HG03575 (cell line): ENCODE results near the gene GADD45A.
"Not testable (repeated sequence)": the region's sequence is repeated elsewhere in the genome, so short reads cannot be mapped to it uniquely, and the experiment has no call there.

Experiments
- ATAC-seq: cut with Tn5 transposase; IDR thresholded peaks from one replicate; pipeline ENCODE4 v1.9.1; 2021; ENCODE audit not compliant: unreplicated experiment, insufficient number of reproducible peaks, low FRiP score; ENCODE audit errors: extremely low read depth

GADD45A gene, protein sequence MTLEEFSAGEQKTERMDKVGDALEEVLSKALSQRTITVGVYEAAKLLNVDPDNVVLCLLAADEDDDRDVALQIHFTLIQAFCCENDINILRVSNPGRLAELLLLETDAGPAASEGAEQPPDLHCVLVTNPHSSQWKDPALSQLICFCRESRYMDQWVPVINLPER

GRCh38 chr1:67685067-67685557 lies at the start of gene GADD45A:
GADD45A (plus strand) TSS chr1:67685201; CDS start chr1:67685495, 294 bp downstream.
- peak; percentile 92 for ATAC-seq

GRCh38 chr1:67636146-67636545 lies 48.9 kb upstream of the GADD45A start:
- ATAC-seq = no peak

- no peak for ATAC-seq
Measured at GRCh38 chr1:67639361-67639760, 45.6 kb upstream of the GADD45A start.

GRCh38 chr1:67642629-67643028 lies 42.4 kb upstream of the GADD45A start:
- ATAC-seq = no peak

DNA sequence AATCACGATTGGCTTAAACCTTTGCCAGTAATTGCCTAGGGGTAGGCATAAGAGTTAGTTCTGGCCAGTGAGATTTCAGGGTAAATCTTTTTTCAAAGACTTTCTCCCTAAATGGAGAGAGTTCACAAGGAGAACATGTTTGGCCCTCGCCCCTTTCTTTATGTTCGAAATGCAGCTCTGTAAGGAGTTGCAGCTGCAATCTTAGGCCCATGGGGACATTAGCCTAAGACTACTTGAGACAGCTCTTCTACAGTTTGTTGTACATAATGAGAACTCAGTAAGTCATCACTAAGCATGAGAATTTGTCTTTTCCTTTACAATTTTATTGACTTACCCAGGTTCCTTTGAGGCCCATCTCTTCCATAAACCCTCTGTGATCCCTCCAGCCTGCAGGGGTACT lies 40.4 kb upstream of the GADD45A start:
- no peak for ATAC-seq

DNA sequence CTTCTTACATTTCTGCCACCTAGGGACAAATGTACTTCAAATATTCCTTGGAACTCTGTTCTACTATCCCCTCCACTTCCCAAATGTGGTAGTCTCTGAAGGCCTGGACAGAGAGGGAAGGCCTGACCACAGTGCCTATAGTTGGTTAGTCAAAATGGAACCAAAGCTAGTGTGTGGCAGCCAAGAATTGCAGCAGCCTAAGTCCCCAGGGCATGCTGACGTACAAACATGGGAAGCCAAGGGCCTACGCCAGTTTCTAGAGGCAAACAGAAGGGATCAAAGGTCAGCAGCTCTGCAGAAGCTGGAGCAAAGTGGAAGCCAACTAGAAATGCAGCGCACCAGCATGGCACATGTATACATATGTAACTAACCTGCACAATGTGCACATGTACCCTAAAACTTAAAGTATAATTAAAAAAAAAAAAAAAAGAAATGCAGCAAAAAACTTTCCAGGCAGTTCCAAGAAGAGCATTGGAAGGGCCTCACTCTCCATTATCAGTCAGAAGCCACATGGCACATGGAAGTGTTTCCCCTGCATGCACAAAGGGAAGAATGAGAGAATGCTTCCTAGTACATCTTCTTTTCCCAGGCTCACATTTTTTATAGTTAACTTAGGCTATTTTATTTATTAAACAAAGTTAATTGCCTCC lies 39.4 kb upstream of the GADD45A start:
- ATAC-seq = no peak

DNA sequence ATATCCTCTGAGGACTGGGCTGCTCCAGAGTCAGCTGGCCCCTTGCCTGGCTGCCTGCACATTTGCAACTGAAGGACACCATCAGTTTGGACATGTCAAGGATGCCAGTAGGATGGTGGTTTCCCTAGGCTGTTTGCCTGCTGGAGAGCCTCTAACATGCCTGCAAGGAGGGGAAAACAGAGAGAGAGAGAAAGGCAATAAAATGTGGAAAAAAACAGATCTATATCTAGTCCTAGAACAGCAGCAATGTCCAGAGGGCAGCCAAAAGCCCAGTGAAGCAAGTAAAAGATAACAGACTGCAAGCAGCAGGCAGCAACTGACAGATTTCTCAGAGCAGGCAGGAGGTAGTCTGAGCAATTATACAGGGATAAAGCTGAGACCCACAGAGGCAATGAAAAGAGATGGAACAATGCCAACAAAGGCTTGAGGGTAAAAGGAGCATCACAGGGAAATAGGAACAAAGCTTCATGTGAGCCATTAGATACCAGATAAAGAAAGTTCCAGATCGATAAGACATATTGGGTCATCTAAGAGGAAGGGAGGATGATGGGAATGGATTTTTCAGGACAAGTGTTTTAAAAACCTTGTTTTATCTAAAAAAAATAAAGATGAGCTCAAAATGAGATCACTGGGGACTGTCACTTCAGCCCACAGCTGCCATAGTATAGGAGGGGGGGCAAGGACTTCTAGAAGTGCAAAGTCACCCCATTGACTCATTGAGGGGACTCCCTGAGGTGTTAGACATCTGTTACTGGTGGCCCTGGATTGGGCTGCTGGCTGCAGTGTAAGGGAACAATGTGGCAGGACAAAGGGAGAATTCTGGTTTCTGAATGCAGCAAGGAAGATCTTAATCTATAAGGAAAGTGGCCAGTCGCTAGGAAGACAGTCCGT lies 38.6 kb upstream of the GADD45A start:
- ATAC-seq = no peak

DNA sequence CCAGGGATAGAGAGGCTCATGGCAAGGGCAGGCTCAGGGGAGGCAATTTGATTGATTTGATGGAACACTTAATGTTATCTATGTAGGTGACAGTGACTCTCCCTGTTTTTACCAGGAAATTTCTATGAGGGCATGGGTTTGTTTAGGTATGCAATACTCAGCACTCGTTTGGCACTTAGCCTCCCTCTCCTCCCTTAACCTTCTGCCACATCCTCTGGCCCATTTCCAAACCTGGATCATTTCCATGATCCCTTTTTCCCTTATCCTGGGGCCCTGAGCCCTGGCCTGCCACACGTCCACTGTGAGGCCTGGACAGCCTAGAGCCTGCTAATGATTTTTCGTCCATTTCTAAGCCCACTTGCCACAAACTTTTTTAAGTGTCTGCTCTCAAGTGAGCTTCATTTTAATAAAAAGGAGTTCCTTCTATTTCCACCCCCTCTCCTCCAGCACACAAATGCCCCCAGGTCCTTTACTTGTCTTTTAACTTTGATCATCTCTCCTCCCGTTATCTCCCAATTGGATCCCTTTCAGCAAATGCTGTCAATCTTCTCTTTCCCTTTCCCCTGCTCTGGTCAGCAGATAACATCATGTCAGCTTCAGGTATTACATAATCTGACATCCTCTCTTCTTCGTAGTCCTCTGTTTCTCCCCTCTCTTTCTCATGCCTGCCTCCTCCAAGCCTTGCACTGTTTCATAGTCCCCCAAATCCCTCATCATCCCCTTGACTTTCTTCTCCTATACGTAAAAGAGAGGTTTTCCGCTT lies 37.8 kb upstream of the GADD45A start:
- no peak for ATAC-seq

DNA sequence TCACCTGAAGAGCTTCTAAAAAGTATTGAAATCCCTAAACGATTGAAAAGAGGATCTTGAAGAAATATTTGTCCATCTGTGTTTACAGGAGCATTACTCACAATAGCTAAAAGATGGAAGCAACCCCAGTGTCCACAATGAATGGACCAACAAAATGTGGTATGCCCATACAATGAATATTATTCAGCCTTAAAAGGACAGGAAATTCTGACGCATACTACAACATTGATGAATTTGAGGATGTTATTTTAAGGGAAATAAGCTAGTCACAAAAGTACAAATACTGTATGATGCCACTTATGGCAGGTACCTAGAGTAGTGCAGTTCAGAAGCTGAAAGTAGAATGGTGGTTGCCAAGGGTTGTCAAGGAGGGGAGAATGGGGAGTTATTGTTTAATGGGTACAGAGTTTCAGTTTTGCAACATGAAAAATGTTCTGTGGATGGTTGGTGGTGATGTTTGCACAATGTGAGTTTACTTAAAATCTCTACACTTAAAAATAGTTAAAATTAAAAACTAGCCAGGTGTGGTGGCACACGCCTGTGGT lies 37.1 kb upstream of the GADD45A start:
- no peak for ATAC-seq

GRCh38 chr1:67648582-67649326 lies 36.2 kb upstream of the GADD45A start:
- no peak for ATAC-seq

DNA sequence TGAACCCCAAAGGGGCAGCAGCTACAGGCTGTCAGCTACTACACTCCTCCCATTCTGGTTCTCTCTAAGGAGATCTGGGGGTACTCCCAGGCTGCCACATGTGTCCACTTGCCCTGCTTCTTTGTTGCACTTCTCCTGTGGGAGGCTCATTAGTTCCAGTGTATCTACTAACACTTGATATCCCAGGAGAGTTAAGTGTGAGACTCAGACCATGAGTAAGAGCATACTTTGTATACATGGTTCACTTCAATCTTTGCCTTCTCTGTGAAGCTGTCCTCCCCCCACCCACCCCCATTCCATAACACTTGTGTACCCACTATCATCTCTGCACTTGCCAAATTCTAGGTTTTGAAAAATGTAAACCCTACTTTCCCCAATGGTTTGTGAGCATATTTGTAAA lies 34.9 kb upstream of the GADD45A start:
- ATAC-seq = no peak

GRCh38 chr1:67651031-67651430 lies 34.0 kb upstream of the GADD45A start:
- no peak for ATAC-seq

GRCh38 chr1:67652800-67653199 lies 32.2 kb upstream of the GADD45A start:
- ATAC-seq = no peak

DNA sequence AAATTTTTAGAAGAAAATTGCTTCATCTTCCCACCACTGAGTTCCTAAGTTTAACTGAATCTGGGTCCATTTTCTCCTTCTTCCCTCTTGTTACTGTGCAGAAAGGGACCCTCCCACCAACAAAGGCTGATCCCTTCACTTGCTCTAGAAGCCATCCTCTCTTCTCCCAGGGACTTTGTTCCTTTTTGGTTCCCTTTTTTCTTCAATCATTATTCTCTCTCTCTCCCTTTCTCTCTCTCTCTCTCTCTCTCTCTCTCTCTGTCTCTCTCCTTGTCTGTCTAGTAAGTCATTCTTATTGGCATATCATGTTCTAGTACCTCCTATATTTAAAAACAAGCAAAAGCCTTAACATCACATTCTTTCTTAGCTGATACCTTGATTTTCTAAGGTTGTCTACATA lies 31.7 kb upstream of the GADD45A start:
- ATAC-seq = no peak

DNA sequence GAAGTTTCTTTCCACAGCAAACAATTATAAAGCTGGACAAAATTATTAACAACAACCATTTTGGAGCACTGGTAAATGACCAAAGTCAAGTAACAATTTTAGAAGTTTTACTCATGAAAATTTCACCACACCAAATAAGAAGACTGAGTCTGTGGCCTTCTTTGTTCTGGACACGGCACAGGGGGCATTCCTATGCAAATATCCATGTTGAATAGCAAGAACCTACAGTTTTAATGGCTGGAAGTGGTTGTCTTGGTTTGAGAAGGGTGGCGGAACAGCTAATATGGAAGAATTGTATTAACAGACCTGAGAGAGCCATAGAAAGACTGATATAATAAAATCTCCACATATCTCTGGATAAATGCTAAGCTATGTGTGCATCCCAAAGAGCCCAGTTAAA lies 29.4 kb upstream of the GADD45A start:
- no peak for ATAC-seq

DNA sequence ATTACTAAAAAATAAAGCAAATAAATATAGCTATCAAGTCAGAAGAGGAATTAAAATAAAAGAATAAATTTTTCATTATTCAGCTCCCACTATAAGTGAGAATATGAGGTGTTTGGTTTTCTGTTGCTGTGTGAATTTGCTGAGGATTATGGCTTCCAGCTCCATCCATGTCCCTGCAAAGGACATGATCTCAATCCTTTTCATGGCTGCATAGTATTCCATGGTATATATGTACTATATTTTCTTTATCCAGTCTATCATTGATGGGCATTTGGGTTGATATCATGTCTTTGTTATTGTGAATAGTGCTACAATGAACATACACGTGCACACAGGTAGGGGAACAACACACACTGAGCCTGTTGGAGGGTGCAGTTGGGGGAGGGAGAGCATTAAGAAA lies 27.8 kb upstream of the GADD45A start:
- ATAC-seq = not testable (repeated sequence)

DNA sequence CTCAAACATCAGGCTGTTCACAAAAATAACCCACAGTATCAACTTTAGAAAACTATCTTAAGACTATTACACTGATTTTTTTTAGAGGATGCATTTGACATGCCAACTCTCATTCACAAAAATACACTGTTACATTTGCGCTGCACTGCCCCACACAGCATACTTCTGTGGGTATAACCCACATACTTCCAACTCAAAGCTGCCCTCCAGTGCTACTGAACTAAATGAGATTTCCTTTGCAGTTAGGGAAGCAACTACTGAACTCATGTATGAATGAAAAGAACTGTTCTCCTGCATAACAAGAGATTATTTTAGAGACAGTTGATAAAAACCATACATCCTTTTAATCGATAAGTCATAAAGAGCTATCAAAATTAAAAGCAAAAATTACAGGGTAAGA lies 25.8 kb upstream of the GADD45A start:
- ATAC-seq = no peak

- ATAC-seq = no peak
Measured at GRCh38 chr1:67662884-67663283, 22.1 kb upstream of the GADD45A start.
